ENCODE results near the gene SHANK2. TPM values are rescaled to one million over a fixed set of nuclear protein-coding genes. Genes with fewer than 3 reads are reported as not detected.
A peak's percentile ranks its signal among the peaks of the same experiment; 100 is the strongest.

SHANK2 gene
- total RNA-seq, 1 donor from 2014 or later = 0.11 TPM

GRCh38 chr11:71207563-71207962, 44.8 kb downstream of the SHANK2 start:
- peak; percentile 20 for DNase-seq (ENCODE audit: low spot score)
- intact Hi-C loops (cut with DNase I) = no loop called here

DNA sequence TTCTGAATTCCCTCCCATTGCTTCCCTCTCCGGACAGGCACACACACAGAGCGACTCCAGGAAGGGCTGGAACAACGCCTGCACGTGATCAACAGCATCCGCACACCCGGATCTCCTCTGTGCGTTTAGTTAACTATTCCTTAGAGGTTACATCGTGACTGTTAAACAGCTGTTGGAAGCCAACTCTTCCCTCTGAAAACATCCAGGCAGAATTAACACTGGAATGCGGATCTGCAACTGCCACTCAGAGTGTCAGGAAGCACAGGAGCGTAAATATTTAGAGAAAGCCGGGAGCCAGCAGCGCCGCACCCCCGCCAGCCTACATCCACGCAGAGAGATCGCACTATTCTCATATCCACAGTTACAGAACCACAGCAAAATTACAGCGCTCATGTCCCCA, 46.2 kb downstream of the SHANK2 start:
- intact Hi-C loops (cut with DNase I) = no loop called here
- no peak for DNase-seq (ENCODE audit: low spot score)

- DNase-seq (ENCODE audit: low spot score) = no peak
Observed at GRCh38 chr11:71204748-71205664, 47.4 kb downstream of the SHANK2 start.

DNA sequence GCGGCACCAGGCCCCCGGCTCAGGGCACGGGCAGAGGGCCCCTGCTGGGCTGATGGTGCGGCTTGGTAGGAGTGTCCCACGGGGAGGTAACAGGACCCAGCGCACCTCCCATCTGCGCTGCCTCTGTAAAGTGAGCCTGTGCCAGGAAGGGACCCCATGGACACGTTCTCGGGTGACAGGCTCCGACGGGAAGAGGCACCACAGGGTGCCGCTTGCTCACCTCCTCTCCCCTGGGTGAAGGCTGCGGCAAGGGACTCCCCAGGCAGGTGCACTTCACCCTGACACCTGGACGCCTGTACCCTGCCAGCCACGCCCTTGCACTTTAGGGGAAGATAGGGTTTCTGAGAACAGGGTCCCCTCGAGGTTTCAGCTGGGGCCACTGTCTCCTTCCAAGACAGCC, 48.1 kb downstream of the SHANK2 start:
- DNase-seq (ENCODE audit: low spot score) = no peak
- intact Hi-C loops (cut with DNase I) = no loop called here

More at GRCh38 chr11:71204748-71205664, 47.4 kb downstream of the SHANK2 start:
- intact Hi-C loops (cut with DNase I) = no loop called here

DNA sequence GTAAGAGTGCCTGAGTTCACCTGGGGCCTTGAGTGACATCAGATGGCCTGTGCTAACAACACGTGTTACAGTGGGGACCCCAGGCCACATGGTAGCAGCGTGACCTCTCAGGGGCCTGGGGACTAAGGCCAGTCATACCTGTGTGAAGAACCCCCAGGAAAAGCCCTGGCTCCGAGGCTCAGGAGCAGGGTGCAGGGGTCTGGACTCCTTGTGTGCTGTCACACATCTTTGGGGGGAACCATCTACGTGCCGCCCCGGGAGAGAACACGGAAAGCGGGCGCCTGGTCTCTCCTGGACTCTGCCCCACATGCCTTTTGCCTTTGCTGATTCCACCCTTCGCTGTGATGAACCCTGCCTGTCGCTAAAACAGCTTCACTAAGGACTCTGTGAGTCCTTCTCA, 48.7 kb downstream of the SHANK2 start:
- intact Hi-C loops (cut with DNase I) = no loop called here
- no peak for DNase-seq (ENCODE audit: low spot score)

- intact Hi-C loops (cut with DNase I) = no loop called here
- no peak for DNase-seq (ENCODE audit: low spot score)
Observed at GRCh38 chr11:71202966-71203365, 49.4 kb downstream of the SHANK2 start.

DNA sequence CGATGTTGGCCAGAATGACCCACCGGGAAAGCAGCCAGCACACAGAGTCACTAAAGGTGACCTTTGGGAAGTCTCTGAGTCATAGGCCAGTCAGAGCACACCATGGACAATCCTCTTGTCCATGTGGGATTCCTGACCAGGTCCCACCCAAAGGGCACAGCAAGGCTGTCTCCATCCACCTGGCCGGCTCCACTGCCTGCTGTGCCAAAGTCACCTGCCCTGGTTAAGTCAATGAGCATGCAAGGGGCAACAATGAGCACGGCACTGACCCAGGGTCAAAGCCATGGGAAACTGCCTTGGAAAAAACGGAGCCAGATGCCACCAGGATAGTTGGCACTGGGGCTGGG, 49.8 kb downstream of the SHANK2 start:
- intact Hi-C loops (cut with DNase I) = no loop called here
- DNase-seq (ENCODE audit: low spot score) = no peak

Other genes with a start within 250 kb of the SHANK2 start
- 31.2 TPM for gene DHCR7, start 195.8 kb upstream of the SHANK2 start, total RNA-seq
- 22.0 TPM for gene NADSYN1, start 200.6 kb upstream of the SHANK2 start, total RNA-seq

Data from cardiac septum (tissue), 1 donor.